CD4-positive, alpha-beta T cell treated with Interleukin-6 for 4 hours (primary cell): ENCODE measurements around the gene TBL1Y.
"Not testable (repeated sequence)": the region's sequence is repeated elsewhere in the genome, so short reads cannot be mapped to it uniquely, and the experiment has no call there.

Experiments used
- DNase-seq: peaks from one replicate; pipeline ENCODE4 v3.0.0-alpha.2; 2020; ENCODE audit warnings: mixed read lengths

The TBL1Y gene

DNA sequence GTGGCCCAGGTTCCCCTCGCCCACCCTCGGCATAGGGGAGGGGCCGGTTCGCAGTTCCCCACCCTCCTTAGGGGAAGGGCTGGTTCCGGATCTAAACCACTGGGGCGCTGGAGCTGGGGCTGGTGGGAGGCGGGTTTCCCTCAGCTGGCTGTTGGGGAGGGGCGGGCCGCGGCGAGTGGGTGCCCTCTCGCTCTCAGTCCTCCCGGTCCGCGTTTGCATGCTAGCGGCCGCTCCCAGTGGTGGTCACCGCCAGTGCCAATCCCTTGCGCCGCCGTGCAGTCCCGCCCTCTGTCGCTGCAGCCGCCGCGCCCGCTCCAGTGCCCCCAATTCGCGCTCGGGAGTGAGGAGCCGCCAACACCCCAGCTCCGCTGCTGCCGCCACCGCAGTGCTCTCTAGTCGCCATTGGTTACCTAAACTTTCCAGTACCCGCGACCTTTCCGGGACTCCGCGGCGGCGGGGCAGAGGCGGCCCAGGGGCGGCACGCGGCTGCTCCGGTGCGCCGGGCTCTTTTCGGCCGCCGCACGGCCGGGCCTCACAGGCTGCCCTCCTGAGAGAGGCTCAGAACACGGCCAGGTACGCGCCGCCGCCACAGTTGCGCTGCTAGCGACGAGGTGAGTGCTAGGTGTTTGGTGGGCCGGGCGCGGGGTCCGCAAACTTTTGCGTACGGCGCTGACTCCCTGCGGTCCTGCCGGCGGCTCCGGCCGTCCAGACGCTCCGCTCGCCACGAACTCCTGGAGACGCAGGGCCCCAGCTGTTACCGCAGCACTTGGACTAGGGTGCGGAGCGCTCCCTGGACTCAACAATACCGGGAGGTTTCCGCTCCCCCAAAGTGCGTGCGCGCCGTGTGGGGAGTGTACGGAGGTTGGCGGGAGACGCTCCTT lies at the start of gene TBL1Y:
TBL1Y (plus strand) TSS at position 326 of the 881 bp plus-strand sequence. CDS start 114,388 bp downstream, outside the sequence.
- no peak for DNase-seq

DNA sequence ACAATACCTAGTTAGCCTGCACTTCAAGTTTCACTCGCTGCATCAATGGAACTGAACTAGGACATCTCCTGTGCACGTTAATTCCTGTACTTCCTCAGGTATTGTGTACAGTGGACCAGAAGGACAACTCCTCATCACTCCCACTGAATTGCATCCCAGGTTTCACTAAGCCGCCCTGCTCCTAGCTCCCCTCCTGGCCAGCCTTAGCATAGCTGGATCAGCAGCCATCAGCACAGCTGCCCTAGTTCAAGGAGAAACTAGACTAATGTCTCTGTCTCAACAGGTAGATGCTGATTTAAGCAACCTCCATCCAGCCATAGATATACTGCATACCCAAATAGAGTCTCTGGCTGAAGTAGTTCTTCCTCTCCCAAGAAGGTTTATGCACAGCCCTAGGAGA lies 16.0 kb upstream of the TBL1Y start:
- no peak for DNase-seq

DNA sequence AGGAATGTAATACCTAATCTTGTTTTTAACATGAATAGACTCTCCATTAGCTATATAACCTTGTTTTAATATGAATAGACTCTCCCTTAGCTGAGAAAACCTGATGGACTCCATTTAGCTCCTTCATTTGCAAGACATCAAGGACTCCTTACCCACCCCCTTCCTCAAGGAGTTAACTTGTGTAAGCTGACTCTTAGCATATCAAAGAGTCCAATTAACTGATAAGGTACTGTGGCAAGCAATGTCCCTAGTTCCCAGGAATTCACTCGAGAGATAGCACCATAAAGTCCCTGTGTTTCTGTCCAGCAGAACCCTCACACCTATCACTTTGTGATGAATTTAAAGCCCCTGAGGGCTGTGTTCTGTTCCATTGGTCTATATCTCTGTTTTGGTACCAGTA lies 15.3 kb upstream of the TBL1Y start:
- no peak for DNase-seq

DNA sequence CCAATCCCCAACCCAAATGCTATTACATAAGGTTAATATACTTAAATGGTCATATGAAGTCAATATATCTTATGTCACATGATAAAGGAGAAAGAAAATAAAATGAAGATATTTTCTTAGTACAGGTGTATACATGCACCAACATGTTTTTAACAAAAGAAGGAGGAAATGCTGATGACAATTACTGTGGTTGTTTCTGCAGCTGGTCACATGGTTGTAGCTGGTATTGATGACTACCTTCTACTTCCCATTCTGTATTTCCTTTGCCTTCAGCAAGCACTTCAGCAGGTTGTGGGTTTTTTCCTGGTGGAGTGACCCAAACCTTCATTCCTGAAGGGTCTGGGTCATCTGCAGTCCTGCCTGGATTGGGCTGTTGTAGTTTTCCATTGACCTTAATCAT lies 8.4 kb upstream of the TBL1Y start:
- not testable (repeated sequence) for DNase-seq

DNA sequence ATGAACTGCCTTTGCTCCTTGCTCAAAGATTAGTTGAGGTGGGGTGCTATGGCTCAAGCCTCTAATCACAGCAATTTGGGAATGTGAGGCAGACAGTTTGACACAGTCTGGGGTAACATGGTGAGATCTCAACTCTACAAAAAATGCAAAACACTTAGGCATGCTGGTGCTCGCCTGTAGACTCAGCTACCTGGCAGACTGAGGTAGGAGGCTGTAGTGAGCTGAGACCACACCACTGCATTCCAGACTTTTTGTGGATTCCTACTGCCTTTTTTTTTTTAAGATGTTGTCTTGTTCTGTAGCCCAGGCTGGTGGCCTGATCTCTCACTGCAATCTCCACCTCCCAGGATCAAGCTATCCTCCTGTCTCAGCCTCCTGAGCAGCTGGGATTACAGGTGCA lies 2.9 kb upstream of the TBL1Y start:
- DNase-seq, result no peak

DNA sequence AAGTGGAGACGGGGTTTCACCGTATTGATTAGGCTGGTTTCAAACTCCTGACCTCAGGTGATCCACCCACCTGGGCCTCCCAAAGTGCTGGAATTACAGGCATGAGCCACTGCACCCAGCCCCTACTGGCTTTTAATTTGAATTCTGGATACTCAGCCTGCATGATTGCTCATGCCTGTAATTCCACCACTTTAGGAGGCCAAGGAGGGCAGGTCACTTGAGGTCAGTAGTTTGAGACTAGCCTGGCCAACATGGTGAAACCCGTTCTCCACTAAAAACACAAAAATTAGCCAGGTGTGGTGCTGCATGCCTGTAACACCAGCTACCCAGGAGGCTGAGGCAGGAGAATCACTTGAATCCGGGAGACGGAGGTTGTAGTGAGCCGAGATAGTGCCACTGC lies 2.5 kb upstream of the TBL1Y start:
- DNase-seq, result not testable (repeated sequence)

DNA sequence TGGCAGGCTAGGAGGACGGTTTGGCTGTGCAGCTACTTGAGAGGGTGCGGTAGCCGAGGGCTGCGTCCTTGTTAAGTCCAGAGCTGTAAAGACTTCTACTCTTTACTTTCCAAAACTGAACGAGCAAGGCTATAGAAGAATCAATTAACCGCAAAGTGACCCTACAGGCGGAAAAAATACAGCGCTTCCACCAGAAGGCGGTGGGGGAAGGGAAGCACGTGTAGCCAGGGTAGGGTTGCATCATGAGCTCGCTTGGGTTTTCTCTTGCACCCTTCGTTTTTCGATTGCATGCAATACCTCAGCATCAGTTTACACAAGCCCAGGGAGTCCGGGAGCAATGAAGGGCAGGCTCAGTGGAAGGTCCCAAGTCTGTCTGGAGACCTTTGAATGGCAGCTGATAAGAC lies 1.4 kb upstream of the TBL1Y start:
- no peak for DNase-seq

DNA sequence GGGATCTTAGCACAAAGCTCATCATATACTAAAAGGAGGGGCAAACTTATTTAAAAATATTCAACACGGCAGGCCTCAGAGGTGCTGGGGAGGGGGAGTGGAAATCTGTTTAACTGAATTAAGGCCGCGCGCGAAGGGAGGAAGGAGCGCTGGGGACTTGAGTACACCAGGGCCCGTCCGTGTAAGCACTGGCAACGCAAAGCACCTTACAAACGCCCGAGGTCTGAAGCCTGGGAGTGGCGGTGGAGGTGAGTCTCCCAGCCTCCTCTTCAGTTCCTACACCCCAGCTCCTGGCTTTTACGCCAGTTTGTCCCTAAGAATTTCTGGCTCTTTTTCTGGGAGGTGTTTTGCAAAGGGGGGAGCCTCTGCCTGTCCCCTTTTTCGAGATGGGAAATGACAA lies 641 bp upstream of the TBL1Y start:
- no peak for DNase-seq

DNA sequence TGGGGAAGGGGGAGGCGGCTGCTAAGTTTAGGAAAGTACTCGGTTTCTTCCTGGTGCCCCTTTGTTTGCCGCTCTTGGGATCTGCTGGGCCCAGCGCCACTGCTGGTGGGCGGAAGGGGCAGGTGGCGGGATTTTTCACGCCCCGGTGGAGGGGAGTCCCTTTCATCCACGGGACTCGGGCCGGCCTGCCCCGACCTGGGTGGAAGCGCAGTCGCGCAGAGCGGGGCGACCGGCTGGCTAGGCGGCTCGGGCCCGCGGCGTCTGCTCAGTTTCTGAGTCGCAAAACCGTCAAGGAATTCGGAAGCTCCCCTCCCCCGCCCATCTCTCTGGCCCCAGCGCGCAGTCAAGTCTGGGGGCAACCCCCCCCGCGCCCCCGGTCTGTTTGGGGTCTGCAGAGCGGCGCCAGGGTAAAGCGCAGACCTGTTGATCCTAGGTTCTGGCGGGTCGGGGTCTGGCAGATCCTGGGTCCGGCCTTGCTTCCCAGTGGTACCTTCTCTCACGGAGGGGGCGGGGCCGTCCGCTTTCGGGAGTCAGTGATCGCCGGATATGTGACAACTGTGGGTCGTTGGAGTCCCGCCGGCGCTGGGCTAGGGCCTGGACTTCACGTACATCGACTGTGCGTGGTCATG lies 870 bp downstream of the TBL1Y start, which contains the start of gene AMELY:
AMELY (minus strand) TSS at position 500 of the 629 bp plus-strand sequence. CDS start 39,144 bp downstream, outside the sequence.
- DNase-seq, result no peak

DNA sequence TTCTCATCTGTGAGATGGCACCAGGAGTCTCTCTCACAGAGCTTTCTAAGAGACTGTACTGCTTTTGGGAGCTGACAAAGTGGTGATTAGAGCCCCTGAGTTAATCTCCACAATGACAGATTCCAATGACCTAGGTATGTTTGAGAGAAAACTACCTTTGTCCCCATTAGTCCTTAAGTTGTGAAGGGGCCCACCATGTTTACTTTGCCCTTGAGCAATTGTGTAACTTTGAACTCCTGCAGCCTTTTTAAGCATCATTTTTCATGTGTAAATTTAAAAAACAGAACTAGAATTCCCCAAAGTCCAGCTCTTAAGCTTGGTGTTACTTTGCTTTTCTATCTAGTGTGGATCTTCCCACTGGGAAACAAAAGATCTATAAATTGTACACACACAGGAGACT lies 2.9 kb downstream of the TBL1Y start:
- no peak for DNase-seq

DNA sequence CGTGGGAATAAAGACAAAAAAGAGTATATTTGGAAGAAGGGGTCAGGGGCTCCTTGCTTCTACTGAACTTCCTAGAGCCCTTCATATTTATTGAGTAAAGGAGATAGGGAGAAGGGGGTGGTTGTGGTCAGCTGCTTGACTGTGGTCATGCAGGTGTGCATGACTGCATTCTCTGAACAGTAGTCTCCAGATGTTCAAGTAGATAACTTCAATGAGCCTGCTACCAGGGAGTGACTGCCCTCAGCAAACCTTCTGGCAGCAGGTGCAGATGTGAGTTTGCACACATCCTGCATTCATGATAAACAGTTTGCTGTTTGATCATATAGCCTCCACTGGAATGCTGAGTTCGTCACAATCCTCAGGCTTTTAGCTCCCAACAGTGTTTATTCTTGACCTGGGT lies 10.6 kb downstream of the TBL1Y start:
- DNase-seq, result no peak

DNA sequence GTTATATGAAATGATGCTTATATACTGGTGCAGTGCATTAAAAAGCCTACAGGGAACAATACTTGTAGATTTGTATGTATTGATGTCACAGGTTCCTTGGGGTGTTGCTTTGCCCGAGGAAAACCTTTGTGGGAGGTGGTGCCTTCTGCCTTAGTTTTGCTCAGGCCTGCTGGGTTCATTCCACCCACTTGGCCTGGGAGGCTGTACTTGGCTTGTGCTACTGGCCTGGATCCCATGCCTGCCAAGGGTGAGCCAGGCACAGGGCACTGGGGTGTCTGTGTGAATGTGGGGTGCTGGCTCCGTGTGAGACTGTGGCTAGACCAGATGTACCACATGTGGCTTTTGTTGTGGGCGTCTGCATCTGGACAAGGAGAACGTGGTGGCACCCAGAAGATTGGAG lies 17.8 kb downstream of the TBL1Y start:
- no peak for DNase-seq

DNA sequence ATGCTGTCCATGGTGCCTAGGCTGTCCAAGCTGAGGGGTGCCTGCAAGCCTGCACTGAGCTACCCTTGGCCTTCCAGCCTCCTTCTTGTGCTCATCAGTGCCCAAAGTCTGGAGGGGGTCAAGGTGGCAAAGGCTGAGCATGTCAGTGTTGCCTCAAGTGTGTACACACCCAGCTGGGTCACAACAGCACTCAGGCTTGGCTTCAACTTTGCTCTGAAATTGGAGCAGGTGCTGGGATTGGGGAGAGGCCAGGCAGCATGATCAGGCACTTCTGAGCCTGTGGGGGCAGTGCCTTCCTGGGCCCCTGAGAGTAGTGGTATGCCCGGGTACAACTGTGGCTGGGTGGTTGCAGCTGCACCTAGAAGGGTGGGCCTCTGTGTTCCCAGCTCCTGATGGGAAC lies 18.7 kb downstream of the TBL1Y start:
- no peak for DNase-seq

DNA sequence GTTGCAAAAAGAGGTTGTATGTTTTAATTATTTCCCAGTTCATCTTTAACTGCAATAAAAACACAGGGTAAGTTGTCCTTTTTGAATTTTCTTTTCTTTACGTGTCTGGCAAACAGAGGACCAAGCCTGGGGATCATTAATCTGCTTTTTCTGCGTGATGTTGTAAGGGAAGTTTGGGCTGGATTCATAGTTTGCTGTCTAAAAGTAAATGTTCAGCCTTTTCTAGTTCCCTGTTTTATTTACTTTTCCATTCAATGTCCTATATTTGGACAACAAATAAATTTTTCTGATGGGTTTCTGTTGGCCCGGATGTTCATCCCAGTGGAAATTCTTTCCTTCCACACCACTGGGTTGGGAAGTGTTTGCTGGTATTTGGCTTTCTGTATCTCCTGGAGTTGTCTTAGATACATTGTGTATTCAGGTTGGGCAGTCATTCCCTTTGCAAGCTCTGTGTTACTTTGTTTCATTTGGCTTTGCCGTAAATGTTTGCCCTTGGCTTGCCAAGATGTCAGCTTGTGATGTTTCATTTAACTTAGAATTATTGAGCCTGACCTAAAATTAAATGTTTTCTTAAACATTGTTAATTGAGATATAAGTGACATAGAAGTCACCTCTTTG lies 21.4 kb downstream of the TBL1Y start:
- DNase-seq, result no peak

DNA sequence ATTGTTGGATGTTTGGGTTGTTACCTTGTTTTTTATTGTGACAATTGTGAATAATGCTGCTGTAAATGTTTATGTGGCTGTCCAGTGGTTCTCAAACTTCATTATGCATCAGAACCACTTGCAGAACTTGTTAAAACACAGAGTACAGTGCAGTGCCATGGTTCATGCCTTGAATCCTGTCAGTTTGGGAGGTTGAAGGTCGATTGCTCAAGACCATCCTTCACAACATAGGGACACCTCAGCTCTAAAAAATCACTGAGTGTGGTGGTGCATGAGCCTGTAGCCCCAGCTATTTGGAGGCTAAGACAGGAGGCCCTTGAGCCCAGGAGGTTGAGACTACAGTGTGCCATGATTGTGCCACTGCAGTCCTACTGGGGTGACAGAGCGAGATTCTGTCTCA lies 25.0 kb downstream of the TBL1Y start:
- DNase-seq, result no peak

DNA sequence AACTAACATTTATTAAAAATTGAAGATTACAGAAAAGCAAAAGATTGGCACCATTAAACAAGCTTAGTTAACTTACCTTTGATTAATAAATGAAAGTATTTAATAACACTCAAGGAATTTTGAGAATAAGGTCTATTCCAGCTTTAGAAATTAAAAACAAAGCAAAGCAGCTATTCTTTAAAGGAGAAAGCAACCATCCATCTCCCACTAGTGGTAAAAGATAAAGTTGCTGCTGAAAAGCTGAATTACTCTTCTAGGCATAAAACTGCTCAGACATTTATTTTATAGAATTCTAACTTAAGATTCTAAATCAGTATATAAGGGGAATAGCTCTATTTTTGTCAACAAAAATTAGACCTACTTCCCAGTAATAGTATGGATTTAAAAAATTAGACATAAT lies 37.2 kb downstream of the TBL1Y start:
- no peak for DNase-seq

DNA sequence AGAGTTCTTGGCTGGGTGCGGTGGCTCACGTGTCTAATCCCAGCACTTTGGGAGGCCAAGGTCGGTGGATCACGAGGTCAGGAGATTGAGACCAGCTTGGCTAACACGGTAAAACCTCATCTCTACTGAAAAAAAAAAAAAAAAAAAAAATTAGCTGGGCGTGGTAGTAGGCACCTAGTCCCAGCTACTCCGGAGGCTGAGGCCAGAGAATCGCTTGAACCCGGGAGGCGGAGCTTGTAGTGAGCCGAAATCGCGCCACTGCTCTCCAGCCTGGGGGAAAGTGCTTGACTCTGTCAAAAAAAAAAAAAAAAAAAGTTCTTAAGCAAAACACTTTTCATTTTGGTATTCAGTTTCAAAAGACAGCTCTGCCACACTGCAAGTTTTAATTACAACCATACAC lies 37.9 kb downstream of the TBL1Y start:
- no peak for DNase-seq

DNA sequence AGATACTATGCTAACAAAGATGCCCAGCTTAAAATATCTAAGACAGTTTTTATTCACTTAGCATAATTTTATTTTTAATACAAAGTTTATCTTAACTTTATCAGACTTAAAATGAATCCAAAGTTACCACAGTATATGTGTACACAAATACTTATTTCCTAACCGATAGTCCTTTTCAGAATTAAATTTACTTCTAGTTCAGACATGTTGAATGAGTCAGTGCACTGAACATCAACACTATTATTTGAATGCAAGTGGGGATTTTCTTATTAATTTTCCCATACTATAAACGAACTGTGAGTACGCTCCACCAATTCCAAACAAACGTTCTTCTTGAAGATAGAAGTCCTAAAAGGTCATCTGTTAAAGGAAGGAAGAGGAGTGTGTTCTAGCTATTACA lies 39.5 kb downstream of the TBL1Y start:
- no peak for DNase-seq

DNA sequence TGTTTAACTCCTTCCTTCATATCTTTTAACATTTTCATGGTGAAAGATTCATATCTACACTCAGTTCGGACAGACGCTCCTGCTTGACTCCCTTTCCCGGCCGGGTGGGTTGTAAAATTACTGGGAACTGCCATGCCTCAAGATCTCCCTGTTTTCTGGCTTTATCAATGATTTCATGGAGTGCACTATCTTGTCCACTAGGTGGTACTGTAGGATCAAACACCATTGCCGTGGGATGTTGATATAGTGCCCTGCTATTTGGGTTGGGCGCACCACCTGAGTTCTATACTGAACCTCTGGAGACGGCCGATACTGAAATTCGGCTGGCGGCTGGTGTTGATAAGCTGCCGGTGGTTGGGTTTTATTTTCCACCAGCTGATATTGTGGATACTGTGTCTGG lies 54.2 kb downstream of the TBL1Y start:
- DNase-seq, result no peak

DNA sequence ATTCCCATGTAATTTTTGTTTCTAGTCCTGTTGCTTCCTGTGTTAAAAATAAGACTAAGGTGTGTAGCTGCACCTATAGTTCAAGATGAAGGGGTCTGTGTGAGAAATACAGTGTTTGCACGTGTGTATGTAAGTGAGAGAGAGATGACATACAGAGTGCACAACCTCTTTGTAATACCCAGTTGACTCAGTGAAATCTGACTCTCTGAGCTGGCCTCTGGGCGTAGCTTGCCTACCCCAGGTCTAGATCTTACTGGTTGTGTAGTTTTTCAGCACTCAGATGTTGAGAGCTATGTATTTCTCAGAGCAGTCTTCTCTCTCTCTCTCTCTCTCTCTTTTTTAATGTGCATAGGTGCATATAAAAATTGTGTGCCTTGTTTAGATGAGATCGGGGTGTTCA lies 56.0 kb downstream of the TBL1Y start:
- DNase-seq, result no peak

DNA sequence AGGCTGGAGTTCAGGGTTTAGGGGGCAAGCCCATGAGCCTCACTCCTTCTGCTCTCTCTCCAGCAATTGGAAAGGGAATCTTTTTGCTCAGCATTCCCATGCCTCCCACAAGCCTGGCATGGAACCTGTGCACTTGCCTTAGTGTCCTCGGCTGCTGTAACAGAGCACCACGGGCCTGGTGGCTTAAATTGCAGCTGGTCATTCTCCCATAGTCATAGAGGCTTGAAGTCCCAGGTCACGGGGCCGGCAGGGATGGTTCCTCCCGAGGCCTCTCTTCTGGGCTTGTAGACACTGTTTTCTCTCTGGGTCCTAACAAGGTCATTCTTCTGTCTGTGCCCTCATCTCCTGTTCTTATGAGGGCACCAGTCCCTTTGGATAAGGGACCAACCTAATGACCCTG lies 57.2 kb downstream of the TBL1Y start:
- no peak for DNase-seq

DNA sequence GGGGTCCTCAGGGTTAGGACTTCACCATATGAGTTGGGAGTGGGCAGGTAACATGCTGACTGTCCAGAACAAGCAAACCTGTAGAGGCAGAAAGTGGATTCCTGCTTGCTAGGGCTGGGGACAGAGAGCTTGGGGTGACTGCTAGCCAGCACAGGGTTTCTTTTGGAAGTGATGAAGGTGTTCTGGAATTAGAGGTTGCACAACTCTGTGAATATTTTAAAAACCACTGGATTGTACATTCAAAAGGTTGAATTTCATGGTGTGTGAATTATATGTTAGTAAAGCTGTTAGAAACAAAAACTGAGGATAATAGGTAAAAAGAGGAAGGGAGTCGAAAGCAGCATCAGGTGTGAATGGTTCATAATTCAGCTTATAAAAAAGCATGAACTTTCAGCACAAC lies 57.7 kb downstream of the TBL1Y start:
- DNase-seq, result no peak

DNA sequence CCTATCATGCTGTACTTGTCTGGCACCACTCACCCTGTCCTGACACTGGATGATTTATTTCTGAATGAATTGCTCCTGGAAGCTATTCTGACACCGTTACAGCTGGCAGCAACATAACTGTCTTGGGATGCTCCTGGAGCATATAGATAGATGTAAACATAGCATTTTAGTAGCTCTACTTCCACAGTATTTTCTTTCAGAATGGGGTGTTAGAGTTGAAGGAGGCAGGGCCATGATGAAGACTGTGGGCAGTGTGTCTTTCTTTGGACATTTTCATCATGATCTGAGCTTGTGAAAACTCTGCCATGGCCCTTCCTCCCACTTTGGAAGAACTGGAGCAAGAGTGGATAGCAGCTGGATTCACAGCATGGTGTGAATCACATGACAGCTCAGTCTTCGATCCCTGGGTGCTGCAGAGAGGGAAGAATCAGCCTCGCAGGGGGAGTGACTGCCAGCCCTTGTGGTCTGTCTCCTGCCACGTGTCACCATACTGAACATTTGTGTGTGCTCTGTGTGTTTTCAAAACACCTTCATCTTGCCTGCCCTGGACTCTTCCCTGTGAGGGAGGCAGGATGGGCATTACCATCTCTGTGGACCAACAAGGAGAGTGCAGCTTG lies 61.9 kb downstream of the TBL1Y start:
- no peak for DNase-seq

DNA sequence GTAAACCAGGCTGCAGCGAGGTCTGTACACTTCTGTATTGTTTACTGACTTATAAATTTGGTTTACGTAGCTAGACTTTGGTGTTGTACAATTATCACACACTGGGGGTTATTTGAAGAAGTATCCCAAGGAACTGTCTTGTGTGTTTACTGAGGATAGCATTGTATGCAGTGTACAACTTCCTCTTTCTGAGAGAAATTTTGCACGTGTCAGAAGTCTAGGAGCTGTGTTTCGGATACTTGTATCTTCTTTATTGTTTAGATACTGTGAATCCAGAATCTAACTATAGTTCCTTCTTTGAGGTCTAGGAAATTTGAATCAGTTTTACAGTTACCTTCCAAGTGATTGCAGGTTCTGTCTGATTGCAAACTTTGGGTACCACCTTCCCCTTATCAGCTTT lies 64.5 kb downstream of the TBL1Y start:
- no peak for DNase-seq
